Measurements from ENCODE around the gene ISX. TPM values are rescaled to one million over a fixed set of nuclear protein-coding genes. Genes with fewer than 3 reads are reported as not detected.
A peak's percentile ranks its signal among the peaks of the same experiment; 100 is the strongest.

Gene ISX
- total RNA-seq, 4 donors from 2014 or later: not detected

- 40 to 67% methylated on average over 3 to 4 of the region's 4 CpGs for WGBS, 2 donors (ENCODE audit: low coverage in 1 of 2)
These were observed 7.0 kb downstream of the ISX start for GRCh38 chr22:35072925-35073324.

GRCh38 chr22:35074583-35074982 lies 8.6 kb downstream of the ISX start:
- 67 to 74% methylated on average over 2 to 4 of the region's 4 CpGs for WGBS, 2 donors (ENCODE audit: low coverage in 1 of 2)
- ATAC-seq: no peak
- no peak for TF ChIP-seq POLR2AphosphoS5 (IDR thresholded peaks at IDR 0.05)
- no peak for TF ChIP-seq EP300 (IDR thresholded peaks at IDR 0.05)
- no peak for TF ChIP-seq POLR2A (IDR thresholded peaks at IDR 0.05)
- TF ChIP-seq, protein P1, sequence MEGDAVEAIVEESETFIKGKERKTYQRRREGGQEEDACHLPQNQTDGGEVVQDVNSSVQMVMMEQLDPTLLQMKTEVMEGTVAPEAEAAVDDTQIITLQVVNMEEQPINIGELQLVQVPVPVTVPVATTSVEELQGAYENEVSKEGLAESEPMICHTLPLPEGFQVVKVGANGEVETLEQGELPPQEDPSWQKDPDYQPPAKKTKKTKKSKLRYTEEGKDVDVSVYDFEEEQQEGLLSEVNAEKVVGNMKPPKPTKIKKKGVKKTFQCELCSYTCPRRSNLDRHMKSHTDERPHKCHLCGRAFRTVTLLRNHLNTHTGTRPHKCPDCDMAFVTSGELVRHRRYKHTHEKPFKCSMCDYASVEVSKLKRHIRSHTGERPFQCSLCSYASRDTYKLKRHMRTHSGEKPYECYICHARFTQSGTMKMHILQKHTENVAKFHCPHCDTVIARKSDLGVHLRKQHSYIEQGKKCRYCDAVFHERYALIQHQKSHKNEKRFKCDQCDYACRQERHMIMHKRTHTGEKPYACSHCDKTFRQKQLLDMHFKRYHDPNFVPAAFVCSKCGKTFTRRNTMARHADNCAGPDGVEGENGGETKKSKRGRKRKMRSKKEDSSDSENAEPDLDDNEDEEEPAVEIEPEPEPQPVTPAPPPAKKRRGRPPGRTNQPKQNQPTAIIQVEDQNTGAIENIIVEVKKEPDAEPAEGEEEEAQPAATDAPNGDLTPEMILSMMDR (IDR thresholded peaks at IDR 0.05): no peak
- Histone ChIP-seq H3K36me3 (no peaks in the 10 kb centered on the region), H3K9me3 (no peaks in the 10 kb centered on the region), H3K27ac (no peak overlapping the region), H3K27me3 (peaks cover 22% of the 10 kb centered on the region), H3K4me3 (no peak overlapping the region), H3K4me1 (no peaks in the 10 kb centered on the region)

More at GRCh38 chr22:35072925-35073324, 7.0 kb downstream of the ISX start:
- Histone ChIP-seq H3K9me3 (no peaks in the 10 kb centered on the region), H3K27me3 (peaks cover 18% of the 10 kb centered on the region), H3K27ac (no peak overlapping the region), H3K4me3 (no peak overlapping the region), H3K36me3 (no peaks in the 10 kb centered on the region), H3K4me1 (no peaks in the 10 kb centered on the region)
- TF ChIP-seq, protein P1 (IDR thresholded peaks at IDR 0.05): no peak
- TF ChIP-seq EP300 (IDR thresholded peaks at IDR 0.05) (no peak), POLR2AphosphoS5 (IDR thresholded peaks at IDR 0.05) (no peak), POLR2A (IDR thresholded peaks at IDR 0.05) (no peak)
- peak; percentile 73 for ATAC-seq

DNA sequence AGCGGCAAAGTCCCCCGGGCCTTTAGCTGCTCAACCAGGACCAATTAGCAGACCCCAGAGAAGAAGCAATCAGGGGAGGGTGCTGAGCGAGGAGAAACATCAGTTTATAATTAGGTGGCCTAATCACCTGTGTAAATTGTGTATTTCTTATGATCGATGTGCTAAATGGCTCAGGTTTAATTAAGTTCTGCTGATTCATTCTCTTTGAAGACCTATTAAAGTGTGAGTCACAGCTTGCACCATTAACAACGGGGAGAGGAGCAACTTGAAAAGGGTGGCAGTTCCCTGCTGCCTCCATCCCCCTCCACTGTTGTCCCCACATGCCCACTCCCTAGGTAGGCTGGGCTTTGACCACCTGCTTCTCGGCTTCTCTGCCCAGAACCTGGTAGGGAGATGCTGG lies 10.7 kb downstream of the ISX start:
- H3K9me3 ChIP-seq: no peaks in the 10 kb centered on the region
- no peak overlapping the region for H3K4me3 ChIP-seq
- no peaks in the 10 kb centered on the region for H3K36me3 ChIP-seq
- H3K27me3 ChIP-seq: peaks cover 14% of the 10 kb centered on the region
- ATAC-seq: no peak
- TF ChIP-seq POLR2AphosphoS5 (IDR thresholded peaks at IDR 0.05): no peak
- TF ChIP-seq EP300 (IDR thresholded peaks at IDR 0.05): no peak
- TF ChIP-seq, protein P1 (IDR thresholded peaks at IDR 0.05): no peak
- TF ChIP-seq POLR2A (IDR thresholded peaks at IDR 0.05): no peak
- WGBS, 2 donors (ENCODE audit: low coverage in 1 of 2): 73 to 90% methylated on average over 2 to 6 of the region's 6 CpGs
- no peak overlapping the region for H3K27ac ChIP-seq
- H3K4me1 ChIP-seq: no peaks in the 10 kb centered on the region

DNA sequence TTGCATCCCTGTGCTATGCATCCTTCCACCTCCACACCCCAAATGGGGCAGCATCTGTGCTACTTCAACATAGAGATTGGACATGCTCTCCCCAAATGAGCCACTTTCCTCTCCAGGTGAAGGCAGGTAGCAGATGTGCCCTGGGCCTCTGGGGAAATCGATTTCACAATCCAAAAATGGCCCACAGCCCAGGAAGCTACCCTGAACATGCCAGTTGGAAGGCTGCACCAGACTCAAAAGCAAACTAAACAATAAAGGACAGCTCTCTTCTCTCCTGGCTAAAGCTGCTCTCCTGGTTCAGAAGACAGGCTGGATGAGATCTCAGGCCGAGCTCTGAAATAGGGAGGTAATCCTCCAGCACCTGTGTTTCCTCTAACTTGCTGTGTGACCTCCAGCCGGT lies 19.7 kb downstream of the ISX start:
- TF ChIP-seq, protein P1 (IDR thresholded peaks at IDR 0.05): no peak
- TF ChIP-seq POLR2AphosphoS5 (IDR thresholded peaks at IDR 0.05) (no peak), EP300 (IDR thresholded peaks at IDR 0.05) (no peak), POLR2A (IDR thresholded peaks at IDR 0.05) (no peak)
- peaks cover 0 to 8% (median 0%) of the 10 kb centered on the region in 3 donors for H3K9me3 ChIP-seq
- H3K36me3 ChIP-seq: no peaks in the 10 kb centered on the region
- no peak overlapping the region for H3K4me3 ChIP-seq
- ATAC-seq: no peak
- H3K27me3 ChIP-seq: peaks cover 10% of the 10 kb centered on the region
- H3K4me1 ChIP-seq: no peaks in the 10 kb centered on the region
- H3K27ac ChIP-seq: no peak overlapping the region
- WGBS, 2 donors (ENCODE audit: low coverage in 1 of 2): 30 to 80% methylated on average over 1 to 2 of the region's 3 CpGs

- Histone ChIP-seq H3K27me3 (peaks cover 2% of the 10 kb centered on the region), H3K9me3 (peaks cover 0 to 8% (median 0%) of the 10 kb centered on the region in 3 donors), H3K27ac (no peak overlapping the region), H3K4me3 (no peak overlapping the region), H3K4me1 (no peaks in the 10 kb centered on the region), H3K36me3 (no peaks in the 10 kb centered on the region)
- no peak for ATAC-seq
- TF ChIP-seq EP300 (IDR thresholded peaks at IDR 0.05) (no peak), POLR2AphosphoS5 (IDR thresholded peaks at IDR 0.05) (no peak), POLR2A (IDR thresholded peaks at IDR 0.05) (no peak)
- TF ChIP-seq, protein P1 (IDR thresholded peaks at IDR 0.05): no peak
- 100% methylated on average over 1 of the region's 1 CpG for WGBS, 2 donors (ENCODE audit: low coverage in 1 of 2)
These were observed 23.2 kb downstream of the ISX start for GRCh38 chr22:35089139-35089538.
